Thoracic aorta (tissue), 2 donors: ENCODE results near the gene FBXW7. TPM values are rescaled to one million over a fixed set of nuclear protein-coding genes. Genes with fewer than 3 reads are reported as not detected.

Experiments used
- ATAC-seq: fragments of 150-250 bp; one replicate; pipeline ENCODE4 v1.8.0; 2017; ENCODE audit warnings: low read depth; ENCODE audit not compliant: insufficient number of reproducible peaks, low FRiP score
- DNase-seq: peaks from one replicate; pipeline ENCODE4 v3.0.0-alpha.2; 2020; ENCODE audit warnings: low spot score
- H3K27ac ChIP-seq, 2 donors: fragments of 200-600 bp; sonication (generic); 1 replicate in 1 of 2; 2 replicates in 1 of 2; pipeline ENCODE4 v1.5.1; 2016; ENCODE audit warnings: mild to moderate bottlenecking in 2 of 2, moderate library complexity in 2 of 2
- H3K27me3 ChIP-seq: fragments of 200-600 bp; sonication (generic); replicated peaks from 2 replicates; pipeline ENCODE4 v1.6.0; 2016; ENCODE audit warnings: mild to moderate bottlenecking; ENCODE audit not compliant: insufficient read depth
- H3K36me3 ChIP-seq: fragments of 200-600 bp; sonication (generic); one replicate; pipeline ENCODE4 v1.5.1; 2016
- H3K4me1 ChIP-seq, 2 donors: fragments of 200-600 bp; sonication (generic); 1 replicate in 1 of 2; 2 replicates in 1 of 2; pipeline versions ENCODE4 v1.5.1 to v1.6.0; 2016; ENCODE audit warnings: low read depth in 2 of 2, mild to moderate bottlenecking in 1 of 2; ENCODE audit not compliant: control insufficient read depth in 1 of 2
- H3K4me3 ChIP-seq: fragments of 200-600 bp; sonication (generic); 2 replicates; pipeline ENCODE4 v1.5.1; 2016; ENCODE audit warnings: mild to moderate bottlenecking
- H3K9me3 ChIP-seq: fragments of 200-600 bp; sonication (generic); 2 replicates; pipeline ENCODE4 v1.5.1; 2016
- total RNA-seq, 2 donors: library from RNA; depleted of rRNA; stranded (reverse); fragments of >200 nt; gene quantifications; one replicate each; pipeline versions ENCODE4 v1.1.0 to v1.2.3, GENCODE V29; 2016
- TF ChIP-seq, protein P1 (sequence below): fragments of 200-600 bp; sonication (generic); IDR thresholded peaks from one replicate; pipeline ENCODE4 v1.5.1; 2019; ENCODE audit warnings: antibody characterized with exemption

FBXW7 gene
- total RNA-seq, 2 donors from 2014 or later, result 31.5 to 92.6 TPM

DNA sequence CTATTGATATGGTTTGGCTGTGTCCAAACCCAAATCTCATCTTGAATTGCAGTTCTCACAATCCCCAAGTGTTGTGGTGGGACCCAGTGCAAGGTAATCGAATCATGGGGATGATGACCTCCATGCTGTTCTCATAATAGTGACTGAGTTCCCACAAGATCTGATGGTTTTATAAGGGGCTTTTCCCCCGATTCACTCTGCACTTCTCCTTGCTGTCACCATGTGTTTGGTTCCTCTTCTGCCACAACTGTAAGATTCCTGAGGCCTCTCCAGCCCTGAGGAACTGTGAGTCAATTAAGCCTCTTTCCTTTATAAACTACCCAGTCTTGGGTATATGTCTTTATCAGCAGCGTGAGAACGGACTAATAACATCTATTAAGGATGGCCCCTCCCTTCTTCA is 68.8 kb downstream of the FBXW7 start:
- H3K4me3 ChIP-seq, result no peak overlapping the region
- ATAC-seq (no peak), DNase-seq (no peak)
- no peak overlapping the region for H3K27ac ChIP-seq
- TF ChIP-seq, protein P1, sequence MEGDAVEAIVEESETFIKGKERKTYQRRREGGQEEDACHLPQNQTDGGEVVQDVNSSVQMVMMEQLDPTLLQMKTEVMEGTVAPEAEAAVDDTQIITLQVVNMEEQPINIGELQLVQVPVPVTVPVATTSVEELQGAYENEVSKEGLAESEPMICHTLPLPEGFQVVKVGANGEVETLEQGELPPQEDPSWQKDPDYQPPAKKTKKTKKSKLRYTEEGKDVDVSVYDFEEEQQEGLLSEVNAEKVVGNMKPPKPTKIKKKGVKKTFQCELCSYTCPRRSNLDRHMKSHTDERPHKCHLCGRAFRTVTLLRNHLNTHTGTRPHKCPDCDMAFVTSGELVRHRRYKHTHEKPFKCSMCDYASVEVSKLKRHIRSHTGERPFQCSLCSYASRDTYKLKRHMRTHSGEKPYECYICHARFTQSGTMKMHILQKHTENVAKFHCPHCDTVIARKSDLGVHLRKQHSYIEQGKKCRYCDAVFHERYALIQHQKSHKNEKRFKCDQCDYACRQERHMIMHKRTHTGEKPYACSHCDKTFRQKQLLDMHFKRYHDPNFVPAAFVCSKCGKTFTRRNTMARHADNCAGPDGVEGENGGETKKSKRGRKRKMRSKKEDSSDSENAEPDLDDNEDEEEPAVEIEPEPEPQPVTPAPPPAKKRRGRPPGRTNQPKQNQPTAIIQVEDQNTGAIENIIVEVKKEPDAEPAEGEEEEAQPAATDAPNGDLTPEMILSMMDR, result no peak
- peaks cover 0 to 5% of the 10 kb centered on the region in 2 donors for H3K4me1 ChIP-seq
- H3K36me3 ChIP-seq, result no peaks in the 10 kb centered on the region
- H3K27me3 ChIP-seq, result no peaks in the 10 kb centered on the region
- H3K9me3 ChIP-seq, result no peaks in the 10 kb centered on the region

DNA sequence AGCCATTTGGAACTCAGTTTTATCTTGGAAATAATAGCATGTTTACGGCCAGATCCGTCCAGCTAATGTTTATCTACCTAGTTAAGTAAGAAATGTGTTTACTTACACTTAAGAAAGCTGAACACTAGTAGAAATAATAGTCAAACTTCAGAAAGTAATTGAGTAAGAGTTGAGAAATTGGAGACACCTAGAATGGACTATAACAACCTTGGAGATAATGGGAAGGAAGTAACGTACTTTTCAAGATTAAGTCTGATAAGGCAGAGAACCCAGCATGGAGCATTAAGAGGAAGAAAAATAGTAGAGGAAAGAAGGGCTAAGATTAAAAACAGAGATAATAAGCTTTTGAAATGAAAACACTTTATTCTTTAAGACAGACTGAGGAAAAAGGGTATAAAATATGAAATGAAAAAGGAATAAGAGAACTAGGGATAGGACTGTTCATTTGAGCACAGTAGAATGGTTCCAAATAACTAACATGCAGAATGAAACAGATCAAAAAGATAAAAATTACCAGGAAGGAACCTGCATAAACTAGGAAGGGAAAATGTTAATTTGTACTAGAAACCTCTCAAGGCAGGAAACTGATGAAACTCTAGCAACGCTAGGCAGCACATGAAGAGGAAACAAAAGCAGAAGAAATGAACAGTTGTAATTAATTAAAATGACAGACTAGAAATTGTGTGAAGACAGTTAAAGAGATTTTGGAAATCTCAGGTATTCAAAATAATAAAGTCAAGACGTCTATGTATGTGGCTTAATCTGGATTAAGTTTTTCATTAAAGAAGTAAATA is 71.7 kb downstream of the FBXW7 start:
- Histone ChIP-seq H3K27me3 (no peaks in the 10 kb centered on the region), H3K9me3 (no peaks in the 10 kb centered on the region), H3K4me1 (peaks cover 0 to 5% of the 10 kb centered on the region in 2 donors), H3K27ac (no peak overlapping the region), H3K4me3 (no peak overlapping the region), H3K36me3 (no peaks in the 10 kb centered on the region)
- no peak for DNase-seq
- TF ChIP-seq, protein P1, result no peak
- no peak for ATAC-seq

DNA sequence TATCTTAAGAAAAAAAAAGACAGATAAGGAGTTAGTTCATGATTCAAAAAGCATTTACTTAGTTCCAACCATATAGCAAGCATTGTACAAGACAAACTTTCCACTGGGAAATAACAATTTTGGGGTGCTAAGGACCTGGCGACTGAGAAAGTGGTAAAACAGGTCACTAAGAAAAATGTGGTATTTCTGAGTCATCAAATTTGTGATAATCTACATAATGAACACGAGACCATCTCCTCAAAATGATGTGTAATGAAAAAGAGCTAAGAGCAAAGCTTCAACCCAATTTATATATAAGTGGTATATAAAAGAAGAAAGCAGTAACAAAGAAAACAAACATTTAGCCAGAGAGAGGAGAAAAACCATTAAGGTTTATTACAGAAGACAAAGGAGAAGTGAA is 72.3 kb downstream of the FBXW7 start:
- no peak overlapping the region for H3K4me3 ChIP-seq
- DNase-seq, result no peak
- H3K9me3 ChIP-seq, result no peaks in the 10 kb centered on the region
- ATAC-seq, result no peak
- peaks cover 0 to 5% of the 10 kb centered on the region in 2 donors for H3K4me1 ChIP-seq
- H3K36me3 ChIP-seq, result no peaks in the 10 kb centered on the region
- H3K27me3 ChIP-seq, result no peaks in the 10 kb centered on the region
- no peak overlapping the region for H3K27ac ChIP-seq
- TF ChIP-seq, protein P1, result no peak

DNA sequence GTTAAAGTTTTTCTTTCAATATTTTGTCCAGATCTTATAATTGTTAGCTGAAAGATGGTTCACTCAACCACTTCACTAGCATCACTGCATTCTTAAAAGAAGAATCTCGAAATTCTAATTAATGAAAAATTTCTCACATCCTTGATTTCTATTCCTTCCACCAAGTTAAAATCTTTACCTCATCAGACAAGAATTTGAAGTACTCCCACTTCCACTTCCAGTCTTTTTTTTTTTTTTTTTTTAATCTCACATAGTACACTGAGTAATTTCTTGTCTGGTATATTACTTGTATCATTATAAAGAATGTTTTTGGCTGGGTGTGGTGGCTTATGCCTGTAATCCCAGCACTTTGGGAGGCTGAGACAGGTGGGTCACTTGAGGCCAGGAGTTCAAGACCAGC is 73.2 kb downstream of the FBXW7 start:
- ATAC-seq (no peak), DNase-seq (no peak)
- no peaks in the 10 kb centered on the region for H3K36me3 ChIP-seq
- TF ChIP-seq, protein P1, result no peak
- no peaks in the 10 kb centered on the region for H3K9me3 ChIP-seq
- H3K4me3 ChIP-seq, result no peak overlapping the region
- no peaks in the 10 kb centered on the region for H3K27me3 ChIP-seq
- H3K4me1 ChIP-seq, result peaks cover 0 to 5% of the 10 kb centered on the region in 2 donors
- H3K27ac ChIP-seq, result no peak overlapping the region

DNA sequence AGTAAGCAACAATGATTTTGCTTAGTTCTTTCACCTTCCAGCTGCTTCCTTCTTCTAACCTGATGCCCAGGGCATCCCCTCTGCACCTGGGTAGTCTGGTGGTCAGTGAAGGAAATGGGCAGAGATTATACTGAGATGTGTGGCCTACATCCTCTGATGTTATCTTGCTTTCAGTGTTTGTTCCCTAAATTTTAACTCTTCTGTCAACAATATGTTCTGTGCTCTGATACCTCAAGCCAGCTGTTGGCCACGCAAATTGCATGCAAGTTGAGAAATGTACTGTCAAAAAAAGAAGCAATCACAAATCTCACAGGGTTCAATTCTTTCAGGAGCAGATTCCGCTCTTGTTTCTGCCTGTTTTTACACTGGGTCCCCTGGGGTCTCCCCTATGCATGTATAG is 73.8 kb downstream of the FBXW7 start:
- Histone ChIP-seq H3K9me3 (no peaks in the 10 kb centered on the region), H3K4me3 (no peak overlapping the region), H3K27ac (no peak overlapping the region), H3K27me3 (no peaks in the 10 kb centered on the region), H3K4me1 (peaks cover 0 to 5% of the 10 kb centered on the region in 2 donors), H3K36me3 (no peaks in the 10 kb centered on the region)
- ATAC-seq (no peak), DNase-seq (no peak)
- TF ChIP-seq, protein P1, result no peak
